Measurements from ENCODE around the gene CD300LF. TPM values are rescaled to one million over a fixed set of nuclear protein-coding genes. Genes with fewer than 3 reads are reported as not detected.

The CD300LF gene
- total RNA-seq, 1 experiment from 2014 or later: not detected

GRCh38 chr17:74715144-74715543 lies 2.4 kb upstream of the CD300LF start:
- Histone ChIP-seq H3K27me3 (ENCODE audit: insufficient read depth, low read length) (0 out of 2 replicates have a peak, but pooled peaks cover 6% of the 10 kb centered on the region), H3K4me1 (ENCODE audit: control insufficient read depth in 1 of 2, insufficient read depth in 2 of 2, low read length in 2 of 2) (peaks cover 0 to 3% of the 10 kb centered on the region in 2 experiments; a peak in 1 of 4 replicates), H3K36me3 (ENCODE audit: control insufficient read depth in 1 of 2, insufficient read depth in 2 of 2, low read length in 2 of 2) (no peaks in the 10 kb centered on the region), H3K4me2 (ENCODE audit: low read length) (no peak overlapping the region; the same call in 1 of the 2 replicates), H3K4me3 (replicated peaks in 1 of 2; ENCODE audit: low read depth in 1 of 2, low read length in 2 of 2) (no peak overlapping the region), H3K9me2 (ENCODE audit: insufficient read depth) (no peaks in the 10 kb centered on the region), H2AFZ (ENCODE audit: low read depth, low read length, poor library complexity, severe bottlenecking) (no peak overlapping the region), H4K20me1 (ENCODE audit: insufficient read depth) (no peaks in the 10 kb centered on the region), H3K9me3 (ENCODE audit: control insufficient read depth in 1 of 2, insufficient read depth in 1 of 2, low read depth in 1 of 2, low read length in 2 of 2) (no peaks in the 10 kb centered on the region), H3K9ac (ENCODE audit: low read length) (no peak overlapping the region), H3K27ac (ENCODE audit: low read depth, low read length) (no peak overlapping the region), H3K79me2 (ENCODE audit: insufficient read depth, low read length) (no peaks in the 10 kb centered on the region)
- DNase-seq (ENCODE audit: low read depth, low spot score) (no peak), ATAC-seq (peak; percentile 24; the same call in 1 of the 2 replicates)
- ChIA-PET CTCF (no interaction called here), POLR2A (no interaction called here), RAD21 (ENCODE audit: low non-redundant PET in 1 of 2, low total read pairs in 2 of 2, uncharacterized antibody in 2 of 2, unreplicated experiment in 2 of 2) (no interaction called here)
- intact Hi-C loops (cut with micrococcal nuclease): no loop called here
- BruUV-seq (replicated peaks): no TSS peak
- no peak for TF ChIP-seq ZBTB33 (IDR thresholded peaks at IDR 0.05; ENCODE audit: extremely low read depth, insufficient replicate concordance, low read length)
- TF ChIP-seq ZFX (IDR thresholded peaks at IDR 0.05): no peak
- TF ChIP-seq ZNF274 (IDR thresholded peaks at IDR 0.05; ENCODE audit: low read depth, low read length): no peak
- TF ChIP-seq ELF1 (IDR thresholded peaks at IDR 0.05; ENCODE audit: borderline replicate concordance, low read depth): no peak
- TF ChIP-seq POLR2A (IDR thresholded peaks at IDR 0.05; ENCODE audit: borderline replicate concordance, extremely low read depth, insufficient read depth, insufficient read length): no peak
- no peak for TF ChIP-seq SIN3A (IDR thresholded peaks at IDR 0.05; ENCODE audit: low read depth)
- TF ChIP-seq SRF (IDR thresholded peaks at IDR 0.05; ENCODE audit: low read depth): no peak
- TF ChIP-seq EZH2phosphoT487 (IDR thresholded peaks at IDR 0.05; ENCODE audit: borderline replicate concordance): no peak
